Measurements from ENCODE around the gene RASSF5. TPM values are rescaled to one million over a fixed set of nuclear protein-coding genes. Genes with fewer than 3 reads are reported as not detected.
A peak's percentile ranks its signal among the peaks of the same experiment; 100 is the strongest.

Gene RASSF5
- total and polyA plus RNA-seq, 9 of the 15 experiments (the other 6 are each of a cell fraction or from before 2014, with no cell fraction given) = 6.1 to 41.0 (median 25.2) TPM

- no peak for TF ChIP-seq ZNF778 (CRISPR knock-in tag; IDR thresholded peaks at IDR 0.05)
- TF ChIP-seq HDGF (IDR thresholded peaks at IDR 0.05) = no peak
- no peak for TF ChIP-seq NFIC (IDR thresholded peaks at IDR 0.05)
- no peak for TF ChIP-seq MXD1 (CRISPR knock-in tag; IDR thresholded peaks at IDR 0.05; ENCODE audit: borderline replicate concordance, poor library complexity, severe bottlenecking)
- TF ChIP-seq ZNF764 (CRISPR knock-in tag; IDR thresholded peaks at IDR 0.05; ENCODE audit: low read depth) = no peak
- no peak for TF ChIP-seq HNRNPK (IDR thresholded peaks at IDR 0.05; ENCODE audit: low read depth, low read length, poor library complexity, severe bottlenecking)
- no peak for TF ChIP-seq CEBPZ (IDR thresholded peaks at IDR 0.05; ENCODE audit: borderline replicate concordance, low read depth, low read length)
- TF ChIP-seq HES1 (IDR thresholded peaks at IDR 0.05; ENCODE audit: low read depth) = no peak
- peak; percentile 50; the same call in 1 of the 2 replicates for TF ChIP-seq MAX (CRISPR knock-in tag; IDR thresholded peaks at IDR 0.05)
- no peak for TF ChIP-seq CHD2 (IDR thresholded peaks at IDR 0.05; ENCODE audit: low read depth, low read length)
- TF ChIP-seq SRSF1 (IDR thresholded peaks at IDR 0.05; ENCODE audit: low read depth, low read length) = no peak
- TF ChIP-seq MLX (CRISPR knock-in tag; conservative IDR thresholded peaks at IDR 0.05) = no peak
- TF ChIP-seq DACH1 (IDR thresholded peaks at IDR 0.05; ENCODE audit: partially characterized antibody) = no peak
- TF ChIP-seq ZNF347 (CRISPR knock-in tag; IDR thresholded peaks at IDR 0.05; ENCODE audit: low read depth) = no peak
- no peak for TF ChIP-seq ZFP1 (CRISPR knock-in tag; IDR thresholded peaks at IDR 0.05)
- TF ChIP-seq ELK1 (CRISPR knock-in tag; IDR thresholded peaks at IDR 0.05) = no peak
- TF ChIP-seq UBTF (IDR thresholded peaks at IDR 0.05; ENCODE audit: borderline replicate concordance in 1 of 2, low read depth in 2 of 2, low read length in 2 of 2) = 0 out of 4 replicates have a peak, but pooled peaks of 1 of the 2 experiments have one; percentile 22
- TF ChIP-seq ARNT (IDR thresholded peaks at IDR 0.05) = no peak
Measured at GRCh38 chr1:206582971-206583706, 75.8 kb downstream of the RASSF5 start (continued).

All from K562 (cell line).